ENCODE results near the gene CDR2L. TPM values are rescaled to one million over a fixed set of nuclear protein-coding genes. Genes with fewer than 3 reads are reported as not detected.

The CDR2L gene
- total RNA-seq, result 1 to 10 TPM in 1 of 2 donors, under 1 TPM in 1; 0.56 to 1.2 TPM

DNA sequence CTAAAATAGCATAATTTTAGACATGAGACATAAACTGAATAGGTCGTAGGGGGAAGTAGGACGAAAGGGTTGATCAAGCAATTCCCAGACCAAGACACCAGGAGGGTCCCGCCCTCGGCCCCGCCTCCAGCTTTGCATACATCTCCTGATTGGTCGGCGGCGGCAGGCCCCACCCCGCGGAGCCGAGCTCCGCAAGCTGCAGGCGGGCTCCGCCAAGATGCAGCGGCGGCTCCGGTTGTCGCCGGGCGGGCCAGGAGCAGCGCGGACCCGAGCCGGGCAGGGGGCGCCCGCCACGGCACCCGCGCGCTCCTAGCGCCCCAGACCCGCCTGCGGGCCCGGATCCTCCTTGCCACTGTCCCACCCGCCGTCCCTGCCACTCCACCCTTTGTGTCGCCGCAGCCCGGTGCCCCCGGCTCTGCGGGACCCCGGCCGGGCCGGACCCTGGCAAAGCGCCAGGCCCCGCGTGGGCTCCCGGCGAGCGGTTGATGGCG is at the start of gene CDR2L:
CDR2L (plus strand) TSS at position 215 of the 491 bp plus-strand sequence. CDS start 412 bp downstream, outside the sequence.
- no peak within 1 kb of the TSS for H3K27ac Mint-ChIP-seq
- H3K4me1 Mint-ChIP-seq, result no peaks in the 10 kb centered on the region
- H3K36me3 Mint-ChIP-seq (ENCODE audit: low read depth), result no peaks in the 10 kb centered on the region
- H3K9me3 Mint-ChIP-seq, result no peaks in the 10 kb centered on the region
- no peaks in the 10 kb centered on the region for H3K27me3 Mint-ChIP-seq
- peak within 1 kb of the TSS; percentile 86 for H3K4me3 Mint-ChIP-seq
- peak; percentile 99 for ATAC-seq (replicated peaks)

DNA sequence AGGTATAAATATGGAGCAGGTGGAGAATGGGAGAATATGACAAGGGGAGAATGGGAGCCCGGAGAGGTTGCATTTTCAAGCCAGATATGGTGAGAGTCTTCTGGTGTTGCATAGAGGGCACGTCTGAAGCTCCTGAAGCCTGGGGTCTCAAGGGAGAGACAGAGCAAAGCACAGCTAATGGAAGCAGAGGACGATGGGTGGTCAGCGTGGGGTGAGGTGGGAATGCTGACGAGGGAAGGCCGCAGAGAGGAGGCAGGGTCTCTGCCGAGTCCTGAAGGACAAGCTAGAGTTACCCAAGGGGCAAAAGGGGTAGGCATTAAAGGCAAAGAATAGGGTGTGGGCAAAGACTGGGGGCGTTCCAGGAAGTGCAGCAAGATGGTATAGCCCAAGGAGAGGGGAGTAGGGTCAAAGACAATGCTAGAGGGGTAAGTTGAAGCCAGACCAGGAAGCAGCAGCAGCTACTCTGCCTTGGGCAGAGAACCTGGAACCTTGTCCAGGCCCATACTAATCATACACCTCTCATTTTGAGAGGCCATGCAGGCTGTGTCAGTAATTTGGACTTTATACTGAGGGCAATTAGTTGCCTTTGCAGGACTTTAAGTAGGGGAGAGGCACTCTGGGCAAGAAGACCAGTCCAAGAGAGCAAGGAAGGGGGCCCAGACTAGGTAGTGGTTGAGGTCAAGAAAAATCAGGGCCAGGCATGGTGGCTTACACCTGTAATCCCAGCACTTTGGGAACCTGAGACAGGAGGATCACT is 49.1 kb upstream of the CDR2L start:
- Mint-ChIP-seq H3K27me3 (peaks cover 42% of the 10 kb centered on the region), H3K4me3 (no peak overlapping the region), H3K9me3 (no peaks in the 10 kb centered on the region), H3K4me1 (no peaks in the 10 kb centered on the region), H3K36me3 (ENCODE audit: low read depth) (no peaks in the 10 kb centered on the region), H3K27ac (no peak overlapping the region)
- no peak for ATAC-seq (replicated peaks)

DNA sequence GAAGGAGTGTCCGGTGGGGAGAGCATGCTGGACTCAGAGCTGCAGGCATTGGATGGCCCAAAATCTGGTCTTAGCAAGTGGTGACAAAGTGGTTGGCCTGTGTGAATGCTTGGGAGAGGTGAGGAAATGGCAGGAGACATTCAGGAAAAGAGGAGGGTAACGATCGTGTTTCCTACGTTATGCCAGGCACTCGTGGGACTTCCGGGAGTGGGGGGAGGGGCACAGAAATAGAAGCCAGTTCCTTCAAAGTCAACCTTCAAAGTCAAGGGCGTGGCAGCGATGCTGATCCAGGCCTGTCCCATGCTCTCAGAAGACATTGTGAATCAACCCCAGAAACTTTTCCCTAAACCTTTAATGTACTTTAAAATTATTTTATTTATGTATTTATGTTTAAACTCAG is 47.9 kb upstream of the CDR2L start:
- peaks cover 38% of the 10 kb centered on the region for H3K27me3 Mint-ChIP-seq
- H3K36me3 Mint-ChIP-seq (ENCODE audit: low read depth), result no peaks in the 10 kb centered on the region
- H3K4me1 Mint-ChIP-seq, result no peaks in the 10 kb centered on the region
- no peak overlapping the region for H3K27ac Mint-ChIP-seq
- H3K4me3 Mint-ChIP-seq, result no peak overlapping the region
- ATAC-seq (replicated peaks), result no peak
- H3K9me3 Mint-ChIP-seq, result no peaks in the 10 kb centered on the region

DNA sequence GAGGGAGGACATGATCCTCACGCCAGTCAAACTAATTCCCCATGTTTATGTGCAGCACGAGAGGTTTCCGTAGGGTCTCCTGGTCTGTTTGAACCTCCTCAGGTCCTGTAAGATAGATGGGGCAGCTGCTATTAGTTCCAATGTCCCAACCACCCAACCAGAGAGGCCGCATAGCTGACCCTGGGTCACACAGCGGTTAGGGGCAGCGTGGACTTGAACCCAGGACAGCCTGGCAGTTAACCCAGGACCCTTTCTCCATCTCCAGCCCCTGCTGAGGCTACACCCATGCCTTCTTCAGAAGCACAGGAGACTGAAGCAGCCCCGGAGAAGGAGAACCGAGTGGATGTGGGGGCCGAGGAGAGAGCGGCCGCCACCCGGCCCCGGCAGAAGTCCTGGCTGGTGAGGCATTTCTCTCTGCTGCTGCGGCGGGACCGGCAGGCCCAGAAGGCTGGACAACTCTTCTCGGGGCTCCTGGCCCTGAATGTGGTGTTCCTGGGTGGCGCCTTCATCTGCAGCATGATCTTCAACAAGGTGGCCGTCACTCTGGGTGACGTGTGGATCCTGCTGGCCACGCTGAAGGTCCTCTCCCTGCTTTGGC is 46.2 kb upstream of the CDR2L start:
- Mint-ChIP-seq H3K4me3 (no peak overlapping the region), H3K27me3 (peaks cover 32% of the 10 kb centered on the region), H3K36me3 (ENCODE audit: low read depth) (no peaks in the 10 kb centered on the region), H3K27ac (no peak overlapping the region), H3K9me3 (no peaks in the 10 kb centered on the region), H3K4me1 (no peaks in the 10 kb centered on the region)
- ATAC-seq (replicated peaks), result no peak

DNA sequence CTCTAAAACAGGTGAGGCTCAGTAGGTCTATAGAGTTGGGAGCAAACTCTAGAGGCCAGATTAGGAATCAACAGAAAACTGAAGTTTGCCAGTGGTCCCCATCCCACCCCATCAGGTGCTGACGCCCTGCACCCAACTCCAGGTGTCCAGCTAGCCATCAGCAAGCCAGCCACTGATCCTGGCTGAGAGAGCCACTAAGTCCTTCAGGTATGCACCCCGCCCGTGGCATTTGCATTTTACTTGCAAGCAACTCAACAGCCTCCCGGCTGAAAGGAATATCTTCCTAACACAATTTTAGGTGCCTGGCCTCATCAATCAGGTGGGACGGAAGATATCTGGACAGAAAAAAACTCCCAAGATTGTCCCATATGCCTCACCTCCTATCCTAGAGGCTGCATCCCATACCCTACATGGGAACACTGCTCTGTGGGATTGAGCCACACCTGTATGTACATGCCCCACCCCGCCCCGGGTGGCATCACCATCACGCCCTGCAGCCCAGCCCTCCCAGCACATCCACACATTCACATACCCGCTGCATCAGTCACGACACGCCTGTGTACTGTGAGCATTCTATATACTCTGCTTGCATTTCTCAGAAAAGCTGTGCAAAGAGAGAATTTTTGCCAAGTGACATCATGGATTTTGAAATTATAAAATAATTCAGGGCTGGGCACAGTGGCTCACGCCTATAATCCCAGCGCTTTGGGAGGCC is 43.5 kb upstream of the CDR2L start:
- no peak for ATAC-seq (replicated peaks)
- no peaks in the 10 kb centered on the region for H3K36me3 Mint-ChIP-seq (ENCODE audit: low read depth)
- no peak overlapping the region for H3K4me3 Mint-ChIP-seq
- no peaks in the 10 kb centered on the region for H3K4me1 Mint-ChIP-seq
- H3K9me3 Mint-ChIP-seq, result no peaks in the 10 kb centered on the region
- no peak overlapping the region for H3K27ac Mint-ChIP-seq
- peaks cover 14% of the 10 kb centered on the region for H3K27me3 Mint-ChIP-seq

DNA sequence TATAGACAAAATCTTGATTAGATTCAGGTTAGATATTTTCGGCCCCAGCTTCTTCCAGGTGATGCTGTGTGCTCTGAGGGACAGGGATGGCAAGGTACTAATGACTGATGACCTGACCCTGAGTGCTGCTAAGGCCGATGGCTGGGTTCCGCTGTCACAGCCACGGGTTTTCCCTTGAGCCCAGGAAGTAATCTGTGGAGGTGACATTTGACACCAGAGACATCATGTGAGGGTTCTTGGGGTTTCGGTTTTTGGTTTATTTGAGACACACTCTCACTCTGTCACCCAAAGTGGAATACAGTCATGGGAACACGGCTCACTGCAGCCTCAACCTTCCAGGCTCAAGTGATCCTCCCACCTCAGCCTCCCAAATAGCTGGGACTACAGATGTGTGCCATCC is 41.9 kb upstream of the CDR2L start:
- Mint-ChIP-seq H3K36me3 (ENCODE audit: low read depth) (no peaks in the 10 kb centered on the region), H3K4me3 (no peak overlapping the region), H3K4me1 (no peaks in the 10 kb centered on the region), H3K9me3 (no peaks in the 10 kb centered on the region), H3K27ac (no peak overlapping the region), H3K27me3 (peaks cover 10% of the 10 kb centered on the region)
- peak; percentile 63 for ATAC-seq (replicated peaks)

DNA sequence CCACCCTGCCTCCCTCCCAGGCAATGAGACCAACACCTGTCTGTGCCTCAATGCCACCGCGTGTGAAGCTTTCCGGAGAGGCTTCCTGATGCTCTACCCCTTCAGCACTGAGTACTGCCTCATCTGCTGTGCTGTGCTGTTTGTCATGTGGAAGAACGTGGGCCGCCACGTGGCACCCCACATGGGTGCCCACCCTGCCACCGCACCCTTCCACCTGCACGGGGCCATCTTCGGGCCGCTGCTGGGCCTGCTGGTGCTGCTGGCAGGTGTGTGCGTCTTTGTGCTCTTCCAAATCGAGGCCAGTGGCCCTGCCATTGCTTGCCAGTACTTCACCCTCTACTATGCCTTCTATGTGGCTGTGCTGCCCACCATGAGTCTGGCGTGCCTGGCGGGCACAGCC is 40.8 kb upstream of the CDR2L start:
- no peak overlapping the region for H3K4me3 Mint-ChIP-seq
- H3K36me3 Mint-ChIP-seq (ENCODE audit: low read depth), result no peaks in the 10 kb centered on the region
- H3K27me3 Mint-ChIP-seq, result peaks cover 7% of the 10 kb centered on the region
- no peaks in the 10 kb centered on the region for H3K9me3 Mint-ChIP-seq
- no peaks in the 10 kb centered on the region for H3K4me1 Mint-ChIP-seq
- H3K27ac Mint-ChIP-seq, result no peak overlapping the region
- no peak for ATAC-seq (replicated peaks)

DNA sequence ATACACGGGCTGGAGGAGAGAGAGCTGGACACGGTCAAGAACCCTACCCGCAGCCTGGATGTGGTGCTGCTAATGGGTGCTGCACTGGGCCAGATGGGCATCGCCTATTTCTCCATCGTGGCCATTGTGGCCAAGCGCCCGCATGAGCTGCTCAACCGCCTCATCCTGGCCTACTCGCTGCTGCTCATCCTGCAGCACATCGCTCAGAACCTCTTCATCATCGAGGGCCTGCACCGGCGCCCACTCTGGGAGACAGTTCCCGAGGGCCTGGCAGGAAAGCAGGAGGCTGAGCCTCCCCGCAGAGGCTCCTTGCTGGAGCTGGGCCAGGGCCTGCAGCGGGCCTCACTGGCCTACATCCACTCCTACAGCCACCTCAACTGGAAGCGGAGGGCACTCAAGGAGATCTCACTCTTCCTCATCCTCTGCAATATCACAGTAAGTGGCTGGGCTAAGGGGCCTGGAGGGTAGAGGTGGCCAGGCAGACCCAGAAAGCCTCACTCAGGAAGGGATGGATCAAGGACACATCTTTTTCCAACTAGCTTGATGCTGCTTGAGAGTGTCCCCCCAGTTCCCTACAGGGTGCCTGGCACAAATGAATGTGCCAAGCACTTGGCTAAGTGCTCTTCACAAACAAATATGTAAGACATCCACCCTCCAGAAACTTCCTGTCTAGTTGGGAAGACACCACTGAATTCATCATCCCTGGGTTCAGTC is 40.2 kb upstream of the CDR2L start:
- Mint-ChIP-seq H3K9me3 (no peaks in the 10 kb centered on the region), H3K36me3 (ENCODE audit: low read depth) (no peaks in the 10 kb centered on the region), H3K4me3 (no peak overlapping the region), H3K4me1 (no peaks in the 10 kb centered on the region), H3K27me3 (peaks cover 3% of the 10 kb centered on the region), H3K27ac (no peak overlapping the region)
- ATAC-seq (replicated peaks), result no peak

DNA sequence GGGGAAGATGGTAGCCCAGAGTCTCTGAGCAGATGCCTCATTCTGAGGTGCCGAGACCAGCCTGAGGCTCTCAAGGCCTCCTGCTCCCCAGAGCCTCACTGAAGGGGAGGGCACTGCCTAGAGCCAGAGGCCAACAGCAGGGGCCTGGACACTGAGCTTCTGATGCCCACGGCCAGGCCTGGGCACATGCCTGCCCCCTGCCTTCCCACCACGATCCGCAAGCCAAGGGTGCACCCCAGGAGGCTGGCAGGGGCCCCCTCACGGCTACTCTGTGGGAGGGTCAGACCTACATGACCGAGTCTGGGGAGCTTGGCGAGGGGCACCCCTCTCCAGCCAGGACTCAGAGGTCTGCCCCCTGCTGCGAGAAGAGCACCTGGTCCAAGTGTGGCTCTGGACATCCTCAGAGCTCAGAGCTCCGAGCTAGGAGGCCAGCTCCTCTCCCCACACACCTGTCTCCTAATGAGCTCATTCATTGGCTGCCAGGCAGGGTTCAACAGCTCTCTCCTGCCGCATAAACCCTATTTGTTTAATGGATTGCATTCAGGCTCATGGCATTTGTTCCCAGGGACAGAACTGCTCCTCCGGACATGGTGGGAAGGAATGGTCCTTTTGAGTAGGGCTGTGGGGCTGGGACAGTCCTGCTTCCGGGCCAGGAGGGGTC is 37.8 kb upstream of the CDR2L start:
- Mint-ChIP-seq H3K4me1 (no peaks in the 10 kb centered on the region), H3K27me3 (no peaks in the 10 kb centered on the region), H3K36me3 (ENCODE audit: low read depth) (no peaks in the 10 kb centered on the region), H3K9me3 (no peaks in the 10 kb centered on the region), H3K4me3 (no peak overlapping the region), H3K27ac (no peak overlapping the region)
- no peak for ATAC-seq (replicated peaks)

DNA sequence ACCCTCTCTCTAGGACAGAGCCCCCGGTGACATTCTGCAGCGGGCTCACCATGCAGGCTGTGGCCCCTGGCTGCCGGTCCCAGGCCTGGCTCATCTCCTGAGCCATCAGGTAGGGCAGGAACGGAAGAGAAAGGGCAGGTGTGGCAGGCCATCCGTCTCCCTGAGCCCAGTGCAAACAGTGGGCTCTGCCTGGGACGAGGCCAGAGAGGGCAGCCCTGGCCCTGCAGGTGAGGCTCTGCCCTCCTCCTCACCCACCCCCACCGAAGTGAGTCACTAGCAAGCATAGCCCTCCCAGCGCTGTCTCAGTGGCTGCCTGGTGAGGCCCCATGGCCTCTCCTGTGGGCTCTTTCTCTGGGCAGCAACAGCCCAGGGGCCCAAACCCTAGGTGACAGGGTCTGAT is 37.2 kb upstream of the CDR2L start:
- Mint-ChIP-seq H3K36me3 (ENCODE audit: low read depth) (no peaks in the 10 kb centered on the region), H3K4me1 (no peaks in the 10 kb centered on the region), H3K4me3 (no peak overlapping the region), H3K27ac (no peak overlapping the region), H3K9me3 (no peaks in the 10 kb centered on the region), H3K27me3 (no peaks in the 10 kb centered on the region)
- ATAC-seq (replicated peaks), result no peak

DNA sequence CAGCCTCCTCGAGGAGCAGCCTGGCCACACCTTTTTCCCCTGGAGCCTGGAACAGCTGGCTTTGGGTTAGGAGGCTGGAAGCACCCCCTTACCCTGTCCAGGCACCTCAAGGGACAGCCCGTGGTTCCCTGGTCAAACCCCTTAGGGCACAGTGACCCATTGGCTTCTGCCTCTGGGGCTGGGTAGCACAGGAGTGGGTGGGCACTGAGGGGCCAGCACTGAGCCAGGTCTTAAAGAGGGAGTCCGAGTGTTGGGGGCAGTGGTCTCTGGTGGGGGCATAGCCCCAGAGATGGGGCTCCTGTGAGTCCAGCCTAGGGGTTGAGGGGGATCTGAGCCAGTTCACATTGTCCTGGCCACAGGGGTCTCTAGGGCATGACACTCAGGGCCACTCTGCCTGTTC is 36.4 kb upstream of the CDR2L start:
- no peaks in the 10 kb centered on the region for H3K4me1 Mint-ChIP-seq
- no peaks in the 10 kb centered on the region for H3K9me3 Mint-ChIP-seq
- H3K27me3 Mint-ChIP-seq, result no peaks in the 10 kb centered on the region
- H3K27ac Mint-ChIP-seq, result no peak overlapping the region
- H3K36me3 Mint-ChIP-seq (ENCODE audit: low read depth), result no peaks in the 10 kb centered on the region
- no peak for ATAC-seq (replicated peaks)
- no peak overlapping the region for H3K4me3 Mint-ChIP-seq

DNA sequence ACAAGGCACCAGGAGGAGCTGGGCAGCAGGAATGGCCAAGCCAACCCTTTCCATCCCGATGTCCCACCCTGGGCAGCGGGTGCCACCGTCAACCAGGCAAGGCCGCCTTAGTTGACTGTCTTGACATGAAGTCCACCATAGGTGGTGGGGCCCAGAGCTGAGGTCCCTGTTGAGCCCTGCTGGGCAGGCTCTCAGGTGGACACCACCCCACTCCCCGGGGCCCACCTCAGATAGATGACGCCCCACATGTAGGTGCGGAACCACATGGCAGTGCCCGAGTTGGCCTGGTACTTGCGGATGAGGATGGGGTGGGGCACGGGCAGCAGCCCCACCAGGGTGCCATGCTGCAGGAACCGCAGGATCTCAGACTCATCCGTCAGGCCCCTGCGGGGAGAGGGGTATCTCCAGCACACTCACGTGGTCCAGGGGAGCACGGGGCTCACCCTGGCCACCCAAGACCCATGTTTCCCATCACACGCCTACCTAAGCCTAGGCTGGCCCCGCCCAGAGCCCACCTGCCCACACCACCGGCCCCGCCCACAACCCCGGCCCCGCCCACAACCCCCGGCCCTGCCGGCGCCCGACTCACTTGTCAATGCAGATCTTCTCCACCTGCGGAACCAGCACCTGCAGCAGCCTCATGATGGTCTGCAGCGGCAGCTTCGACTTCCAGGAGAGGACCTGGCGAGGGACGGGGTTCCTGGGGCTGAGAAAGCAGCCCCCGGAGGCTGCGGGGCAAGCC is 35.6 kb upstream of the CDR2L start:
- ATAC-seq (replicated peaks), result no peak
- Mint-ChIP-seq H3K4me3 (no peak overlapping the region), H3K36me3 (ENCODE audit: low read depth) (no peaks in the 10 kb centered on the region), H3K27ac (no peak overlapping the region), H3K9me3 (no peaks in the 10 kb centered on the region), H3K4me1 (no peaks in the 10 kb centered on the region), H3K27me3 (no peaks in the 10 kb centered on the region)

DNA sequence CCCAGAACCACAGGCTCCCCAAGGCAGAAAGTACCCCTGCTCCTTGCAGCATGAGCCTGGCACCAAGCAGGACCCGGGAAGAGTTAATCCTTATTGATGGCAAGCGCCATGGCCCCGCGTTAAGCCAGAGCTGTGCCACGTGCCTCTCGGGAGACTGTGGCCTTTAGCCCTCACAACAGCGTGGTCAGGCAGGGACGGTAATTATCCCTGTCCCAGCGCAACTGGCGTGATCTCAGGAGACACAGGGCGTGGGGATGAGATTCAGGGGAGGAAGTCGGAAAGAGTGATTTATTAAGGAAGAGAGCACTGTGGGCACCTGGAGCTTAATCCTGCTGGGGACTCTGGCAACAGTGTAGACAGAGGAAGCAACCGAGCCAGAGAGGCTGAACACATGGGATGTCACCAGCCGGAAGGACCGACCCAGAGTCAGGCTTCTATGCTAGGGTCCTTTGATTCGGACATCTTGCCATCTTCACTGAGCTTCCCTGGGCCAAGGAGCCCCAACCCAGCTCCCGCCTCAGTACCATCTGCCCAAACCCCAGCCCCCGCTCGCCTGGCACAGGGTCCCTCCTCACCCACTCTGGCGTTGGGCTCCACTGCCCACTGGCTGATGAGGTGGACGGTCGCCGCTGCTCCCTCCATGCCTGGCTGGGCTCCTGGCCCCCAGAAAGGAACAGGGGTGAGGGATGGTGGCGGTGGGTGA is 34.9 kb upstream of the CDR2L start:
- Mint-ChIP-seq H3K9me3 (no peaks in the 10 kb centered on the region), H3K4me1 (no peaks in the 10 kb centered on the region), H3K27ac (no peak overlapping the region), H3K27me3 (no peaks in the 10 kb centered on the region), H3K4me3 (no peak overlapping the region), H3K36me3 (ENCODE audit: low read depth) (no peaks in the 10 kb centered on the region)
- no peak for ATAC-seq (replicated peaks)
